H9 (cell line): ENCODE results near the gene B3GNT9. TPM values are rescaled to one million over a fixed set of nuclear protein-coding genes. Genes with fewer than 3 reads are reported as not detected.

Experiments used
- DNase-seq: peaks from one replicate; pipeline ENCODE4 v3.0.0-alpha.2; 2017
- H2AFZ ChIP-seq: one replicate; pipeline ENCODE4 v1.6.1; 2013; ENCODE audit warnings: mild to moderate bottlenecking, low read length, control low read depth, moderate library complexity
- H2AK5ac ChIP-seq: 2 replicates; pipeline ENCODE4 v1.6.1; 2013; ENCODE audit warnings: low read length, control low read depth, mixed read lengths; ENCODE audit not compliant: insufficient read length
- H2BK120ac ChIP-seq: one replicate; pipeline ENCODE4 v1.6.1; 2013; ENCODE audit warnings: low read depth, mild to moderate bottlenecking, low read length, control low read depth, inconsistent platforms; ENCODE audit not compliant: poor library complexity, severe bottlenecking
- H2BK12ac ChIP-seq: 2 replicates; pipeline ENCODE4 v1.6.1; 2013; ENCODE audit warnings: low read length, control low read depth, mixed read lengths, low read depth; ENCODE audit not compliant: insufficient read length
- H2BK15ac ChIP-seq: 2 replicates; pipeline ENCODE4 v1.6.1; 2013; ENCODE audit warnings: low read depth, low read length, control low read depth
- H2BK20ac ChIP-seq: one replicate; pipeline ENCODE4 v1.6.1; 2013; ENCODE audit warnings: low read depth, mild to moderate bottlenecking, low read length, control low read depth, inconsistent platforms; ENCODE audit not compliant: poor library complexity, severe bottlenecking
- H2BK5ac ChIP-seq: 2 replicates; pipeline ENCODE4 v1.6.1; 2013; ENCODE audit warnings: low read length, control low read depth, mixed read lengths; ENCODE audit not compliant: insufficient read length
- H3K14ac ChIP-seq: 2 replicates; pipeline ENCODE4 v1.6.1; 2013; ENCODE audit warnings: low read length, control low read depth; ENCODE audit not compliant: insufficient read depth
- H3K18ac ChIP-seq: 2 replicates; pipeline ENCODE4 v1.6.1; 2013; ENCODE audit warnings: low read depth, mild to moderate bottlenecking, mixed read lengths, low read length, control low read depth; ENCODE audit not compliant: insufficient read length
- H3K23ac ChIP-seq: 2 replicates; pipeline ENCODE4 v1.6.1; 2013; ENCODE audit warnings: low read length, control low read depth, mixed read lengths, low read depth; ENCODE audit not compliant: insufficient read length
- H3K23me2 ChIP-seq: 2 replicates; pipeline ENCODE4 v1.6.1; 2013; ENCODE audit warnings: low read depth, mild to moderate bottlenecking, mixed read lengths, low read length, control low read depth; ENCODE audit not compliant: insufficient read length, poor library complexity, severe bottlenecking
- H3K27ac ChIP-seq: 2 replicates; pipeline ENCODE4 v1.5.1; 2013; ENCODE audit warnings: low read length, control low read depth, mixed read lengths, low read depth; ENCODE audit not compliant: insufficient read length
- H3K27me3 ChIP-seq: 2 replicates; pipeline ENCODE4 v1.6.1; 2013; ENCODE audit warnings: low read length, control low read depth, inconsistent platforms; ENCODE audit not compliant: insufficient read depth
- H3K4ac ChIP-seq: 2 replicates; pipeline ENCODE4 v1.6.1; 2013; ENCODE audit warnings: low read depth, mild to moderate bottlenecking, control low read depth, inconsistent platforms, low read length, moderate library complexity
- H3K4me1 ChIP-seq: 2 replicates; pipeline ENCODE4 v1.6.1; 2013; ENCODE audit warnings: low read length, control low read depth, inconsistent platforms; ENCODE audit not compliant: insufficient read depth
- H3K4me2 ChIP-seq: 2 replicates; pipeline ENCODE4 v1.6.1; 2013; ENCODE audit warnings: low read length, control low read depth, mixed read lengths; ENCODE audit not compliant: insufficient read length, insufficient read depth
- H3K56ac ChIP-seq: 2 replicates; pipeline ENCODE4 v1.6.1; 2013; ENCODE audit warnings: low read depth, mild to moderate bottlenecking, mixed read lengths, low read length, control low read depth; ENCODE audit not compliant: insufficient read length
- H3K79me1 ChIP-seq: 2 replicates; pipeline ENCODE4 v1.6.1; 2013; ENCODE audit warnings: low read depth, mild to moderate bottlenecking, moderate library complexity, low read length, control low read depth, inconsistent platforms; ENCODE audit not compliant: insufficient read depth, poor library complexity, severe bottlenecking
- H3K79me2 ChIP-seq: 2 replicates; pipeline ENCODE4 v1.6.1; 2013; ENCODE audit warnings: low read length, control low read depth, inconsistent platforms; ENCODE audit not compliant: insufficient read depth
- H3K9ac ChIP-seq: 2 replicates; pipeline ENCODE4 v1.6.1; 2013; ENCODE audit warnings: low read length, control low read depth, mixed read lengths; ENCODE audit not compliant: insufficient read length; ENCODE audit errors: extremely low read depth
- H3K9me3 ChIP-seq: one replicate; pipeline ENCODE4 v1.6.1; 2013; ENCODE audit warnings: low read depth, low read length, inconsistent platforms; ENCODE audit not compliant: control insufficient read depth
- H3T11ph ChIP-seq: one replicate; pipeline ENCODE4 v1.6.1; 2013; ENCODE audit warnings: mild to moderate bottlenecking, low read length, control low read depth, inconsistent platforms
- H4K20me1 ChIP-seq: one replicate; pipeline ENCODE4 v1.6.1; 2013; ENCODE audit not compliant: control insufficient read depth, insufficient read length, insufficient read depth
- H4K5ac ChIP-seq: 2 replicates; pipeline ENCODE4 v1.6.1; 2013; ENCODE audit warnings: low read depth, mild to moderate bottlenecking, mixed read lengths, low read length, control low read depth; ENCODE audit not compliant: insufficient read length
- H4K8ac ChIP-seq: replicated peaks from 2 replicates; pipeline ENCODE4 v1.6.1; 2013; ENCODE audit warnings: low read length, control low read depth, mixed read lengths, low read depth; ENCODE audit not compliant: insufficient read length
- H4K91ac ChIP-seq: 2 replicates; pipeline ENCODE4 v1.6.1; 2013; ENCODE audit warnings: low read depth, mild to moderate bottlenecking, moderate library complexity, mixed read lengths, low read length, control low read depth; ENCODE audit not compliant: insufficient read length
- H3K27ac Mint-ChIP-seq, 3 experiments: 2 replicates in 2 of 3; 3 replicates in 1 of 3; pipeline ENCODE4 v1.8.0; 2020 to 2021; ENCODE audit warnings: mixed read lengths in 3 of 3, mild to moderate bottlenecking in 1 of 3, moderate library complexity in 1 of 3
- H3K27me3 Mint-ChIP-seq: 2 replicates; pipeline ENCODE4 v1.8.0; 2021; ENCODE audit warnings: low read depth, mild to moderate bottlenecking, moderate library complexity, mixed read lengths
- H3K36me3 Mint-ChIP-seq, 3 experiments: 2 replicates in 2 of 3; 3 replicates in 1 of 3; pipeline ENCODE4 v1.8.0; 2020 to 2021; ENCODE audit warnings: low read depth in 3 of 3, mixed read lengths in 3 of 3; ENCODE audit not compliant: insufficient read depth in 1 of 3
- H3K4me1 Mint-ChIP-seq, 2 experiments: 2 replicates each; pipeline ENCODE4 v1.8.0; 2020; ENCODE audit warnings: mixed read lengths in 2 of 2
- H3K4me3 Mint-ChIP-seq, 2 experiments: 2 replicates in 1 of 2; 3 replicates in 1 of 2; pipeline ENCODE4 v1.8.0; 2020 to 2021; ENCODE audit warnings: mild to moderate bottlenecking in 2 of 2, mixed read lengths in 2 of 2, moderate library complexity in 1 of 2
- H3K9me3 Mint-ChIP-seq, 2 experiments: 2 replicates in 1 of 2; 3 replicates in 1 of 2; pipeline ENCODE4 v1.8.0; 2020; ENCODE audit warnings: mild to moderate bottlenecking in 2 of 2, mixed read lengths in 2 of 2, moderate library complexity in 1 of 2
- CTCF ChIP-seq: fragments of 200-600 bp; sonication (generic); conservative IDR thresholded peaks from 3 replicates; pipeline ENCODE4 v1.8.0; 2021; ENCODE audit warnings: antibody characterized with exemption, mild to moderate bottlenecking
- WGBS: extraction: QIAGEN DNeasy Blood & Tissue Kit; methylation state at CpG from one replicate; pipeline ENCODE4 v1.1.7; 2013; ENCODE audit warnings: missing lambda C conversion rate, low lambda C conversion rate, mixed read lengths; ENCODE audit not compliant: insufficient read length; ENCODE audit errors: extremely low coverage; 5-methylcytosine and 5-hydroxymethylcytosine counted together
- total RNA-seq: library from RNA; stranded (reverse); gene quantifications from 2 replicates; pipeline ENCODE4 v1.2.1, GENCODE V29; 2021

B3GNT9 gene
- total RNA-seq, 1 experiment from 2014 or later: 11.2 TPM

- no peaks in the 10 kb centered on the region for H3K9me3 ChIP-seq
- no peaks in the 10 kb centered on the region for H4K20me1 ChIP-seq
- H3K4ac ChIP-seq: no peak overlapping the region
- WGBS: no CpG with 5 or more reads among the region's 2 CpGs
- no peak overlapping the region for H2AK5ac ChIP-seq
- no peaks in the 10 kb centered on the region; the same call in 1 of the 2 replicates for H3K27me3 Mint-ChIP-seq
- no peaks in the 10 kb centered on the region for H3K79me2 ChIP-seq
- H3K27me3 ChIP-seq: no peaks in the 10 kb centered on the region
- H2BK5ac ChIP-seq: no peak overlapping the region
- H3K14ac ChIP-seq: no peak overlapping the region
- DNase-seq: no peak
- no peak overlapping the region for H2AFZ ChIP-seq
- no peaks in the 10 kb centered on the region for H3K23me2 ChIP-seq
- peak overlapping the region in 1 of 3 experiments; percentile 39; a peak in 1 of 7 replicates for H3K27ac Mint-ChIP-seq
- H2BK12ac ChIP-seq: no peak overlapping the region
- H3K56ac ChIP-seq: no peak overlapping the region
- H3K4me1 Mint-ChIP-seq: peaks cover 3% of the 10 kb centered on the region in 2 experiments; a peak in 2 of 4 replicates
- H3K79me1 ChIP-seq: no peaks in the 10 kb centered on the region
- no peak overlapping the region for H4K5ac ChIP-seq
- H3T11ph ChIP-seq: no peak overlapping the region
- no peak for TF ChIP-seq CTCF
- H3K9me3 Mint-ChIP-seq: peaks cover 0 to 3% of the 10 kb centered on the region in 2 experiments; a peak in 1 of 5 replicates
- no peak overlapping the region for H4K8ac ChIP-seq
- no peak overlapping the region for H3K4me2 ChIP-seq
- H3K27ac ChIP-seq: no peak overlapping the region
- no peak overlapping the region for H4K91ac ChIP-seq
- H3K23ac ChIP-seq: no peak overlapping the region
- no peaks in the 10 kb centered on the region for H3K4me1 ChIP-seq
- H3K9ac ChIP-seq: no peak overlapping the region
- no peak overlapping the region for H2BK120ac ChIP-seq
- H3K36me3 Mint-ChIP-seq: peaks cover 21 to 75% (median 75%) of the 10 kb centered on the region in 3 experiments
- no peak overlapping the region for H2BK20ac ChIP-seq
- H2BK15ac ChIP-seq: no peak overlapping the region
- no peak overlapping the region for H3K4me3 Mint-ChIP-seq
- H3K18ac ChIP-seq: no peak overlapping the region
Observed at GRCh38 chr16:67145746-67146145, 5.1 kb downstream of the B3GNT9 start.
